ACHN (cell line): ENCODE measurements around the gene NAAA.
A peak's percentile ranks its signal among the peaks of the same experiment; 100 is the strongest.
"Not testable (repeated sequence)": the region's sequence is repeated elsewhere in the genome, so short reads cannot be mapped to it uniquely, and the experiment has no call there.

Experiments
- DNase-seq: peaks from one replicate; pipeline ENCODE4 v3.0.0-alpha.2; 2015
- in situ Hi-C: cut with HindIII; loops from 2 replicates; pipeline ENCODE4 v1.10.0; 2017; ENCODE audit warnings: low sequenced_read_pairs, low pct_ligation_motif_present, low pct_unique_long_range_greater_than_20kb

Gene NAAA

DNA sequence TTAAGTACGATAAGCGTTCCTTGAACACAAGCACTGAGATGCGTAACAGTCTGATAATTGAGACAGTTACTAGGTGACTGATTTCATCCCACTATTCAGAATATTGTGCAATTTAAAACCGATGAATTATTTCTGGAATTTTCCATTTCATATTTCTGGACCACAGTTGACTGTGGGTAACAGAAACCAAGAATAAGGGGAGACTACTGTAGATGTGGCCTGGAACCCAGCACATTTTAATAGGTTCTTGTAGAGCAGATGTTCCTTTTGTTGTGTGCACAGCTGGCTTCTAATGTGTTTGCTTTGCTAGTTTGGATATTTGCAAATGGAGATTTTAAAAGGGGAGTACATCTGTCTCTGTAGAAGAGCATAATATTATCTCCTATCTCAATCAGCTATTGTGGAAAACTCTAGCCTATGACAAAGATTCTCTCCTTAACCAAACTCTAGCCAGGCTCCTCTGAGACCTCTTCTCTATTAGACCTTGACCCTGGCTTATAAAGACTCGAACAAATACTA is 16.4 kb downstream of the NAAA start:
- no peak for DNase-seq
- in situ Hi-C loops, result no loop called here

DNA sequence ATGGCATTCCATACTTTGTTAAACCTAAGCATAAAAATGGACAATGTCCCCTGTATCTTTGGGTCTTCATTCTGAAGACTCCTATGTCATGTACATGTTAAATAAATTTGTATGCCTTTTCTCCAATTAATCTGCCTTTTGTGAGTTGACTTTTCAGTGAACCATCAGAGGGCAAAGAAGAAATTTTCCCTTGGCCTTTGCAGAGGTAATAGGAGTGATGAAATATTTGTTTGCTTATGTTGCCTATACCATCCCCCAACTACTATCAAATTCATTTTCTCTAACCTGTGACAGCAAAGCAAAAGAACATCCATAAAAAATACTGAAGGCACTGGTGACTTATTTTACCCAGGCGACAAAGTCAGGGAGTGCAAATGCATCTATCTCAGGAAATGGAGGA is 18.2 kb downstream of the NAAA start:
- no peak for DNase-seq
- in situ Hi-C loops, result no loop called here

DNA sequence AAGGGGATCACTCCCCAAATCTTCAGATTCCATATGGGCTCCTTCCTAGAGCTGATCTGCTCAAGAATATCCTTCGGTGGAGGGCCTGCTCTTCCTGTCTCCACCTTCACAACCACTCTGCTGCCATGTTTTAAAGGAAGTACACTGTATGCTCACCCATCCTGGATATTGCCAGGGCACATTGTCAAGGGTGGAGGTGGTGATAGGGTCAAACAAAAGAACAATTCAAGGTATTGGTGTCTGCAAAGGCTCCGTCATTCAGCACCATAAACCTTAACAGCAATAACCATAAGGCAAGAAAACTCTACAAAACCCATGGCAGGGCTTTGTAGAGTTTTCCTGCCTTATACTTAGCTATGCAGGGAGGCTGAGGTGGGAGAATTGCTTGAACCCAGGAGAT is 18.9 kb downstream of the NAAA start:
- DNase-seq, result no peak
- in situ Hi-C loops, result no loop called here

- DNase-seq, result no peak
- in situ Hi-C loops, result no loop called here
Observed at GRCh38 chr4:75920327-75920726, 20.5 kb downstream of the NAAA start.

GRCh38 chr4:75919920-75920319 is 20.9 kb downstream of the NAAA start:
- in situ Hi-C loops, result no loop called here
- DNase-seq, result no peak

DNA sequence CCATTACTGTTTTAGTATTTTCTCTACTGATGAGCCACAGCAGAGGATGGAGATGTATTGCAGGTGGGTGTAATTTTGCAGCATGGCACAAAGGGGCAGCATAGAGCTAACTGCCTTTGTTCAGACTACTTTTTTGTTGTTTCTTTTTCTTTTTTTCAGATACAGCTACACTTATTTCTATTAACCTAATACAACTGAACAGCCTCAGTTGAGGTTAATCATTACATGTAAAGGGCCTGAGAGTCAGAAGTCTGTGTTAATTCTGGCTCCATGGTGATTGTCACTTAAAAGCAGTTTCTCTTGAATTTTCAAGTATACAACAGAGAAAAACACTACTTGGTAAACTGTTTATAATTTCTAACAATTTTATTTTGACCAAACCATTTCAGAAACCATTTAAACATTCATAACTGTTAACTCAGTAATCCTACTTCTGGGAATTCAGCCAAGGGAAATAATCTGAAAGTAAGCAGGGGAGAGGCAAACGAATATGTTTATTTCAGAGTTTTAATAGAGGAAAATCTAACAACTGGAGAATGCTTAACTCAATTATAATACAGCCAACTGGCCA is 24.6 kb downstream of the NAAA start:
- peak; percentile 51 for DNase-seq
- in situ Hi-C loops, result no loop called here

DNA sequence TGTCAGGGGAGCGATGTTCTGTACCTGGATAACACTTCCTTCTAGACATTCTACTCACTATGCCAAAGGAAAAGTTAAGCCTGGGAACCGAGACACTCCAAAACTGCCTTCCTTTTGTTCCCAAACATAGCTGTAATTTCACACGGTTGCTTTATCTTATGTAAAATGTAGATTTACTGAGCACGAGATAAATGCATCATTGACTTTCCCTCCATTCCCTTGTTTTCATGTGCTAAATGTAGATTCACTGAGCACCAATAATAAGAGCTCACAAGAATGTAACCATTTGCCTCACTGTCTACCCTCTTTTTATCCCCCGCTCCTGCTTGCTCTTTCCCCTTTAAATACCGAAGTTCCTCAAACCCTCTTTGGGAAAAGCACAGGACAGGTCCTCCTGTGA is 27.8 kb downstream of the NAAA start:
- DNase-seq, result no peak
- in situ Hi-C loops, result no loop called here

DNA sequence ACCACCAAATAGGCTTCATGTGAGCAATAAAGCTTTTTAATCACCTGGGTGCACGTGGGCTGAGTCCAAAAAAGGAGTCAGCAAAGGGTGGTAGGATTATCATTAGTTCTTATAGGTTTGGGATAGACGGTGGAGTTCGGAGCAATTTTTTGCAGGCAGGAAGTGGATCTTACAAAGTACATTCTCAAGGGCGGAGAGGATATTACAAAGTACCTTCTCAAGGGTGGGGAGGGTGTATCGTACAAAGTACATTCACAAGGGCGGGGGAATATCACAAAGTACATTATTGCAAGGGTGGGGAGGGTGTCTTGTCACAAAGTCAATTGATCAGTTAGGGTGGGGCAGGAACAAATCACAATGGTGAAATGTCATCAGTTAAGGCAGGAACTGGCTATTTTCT is 30.0 kb downstream of the NAAA start:
- DNase-seq, in situ Hi-C loops: not testable (repeated sequence)

- no peak for DNase-seq
- in situ Hi-C loops, result no loop called here
Observed at GRCh38 chr4:75909405-75909804, 31.4 kb downstream of the NAAA start.

GRCh38 chr4:75908555-75908954 is 32.3 kb downstream of the NAAA start:
- in situ Hi-C loops, result no loop called here
- DNase-seq, result no peak

DNA sequence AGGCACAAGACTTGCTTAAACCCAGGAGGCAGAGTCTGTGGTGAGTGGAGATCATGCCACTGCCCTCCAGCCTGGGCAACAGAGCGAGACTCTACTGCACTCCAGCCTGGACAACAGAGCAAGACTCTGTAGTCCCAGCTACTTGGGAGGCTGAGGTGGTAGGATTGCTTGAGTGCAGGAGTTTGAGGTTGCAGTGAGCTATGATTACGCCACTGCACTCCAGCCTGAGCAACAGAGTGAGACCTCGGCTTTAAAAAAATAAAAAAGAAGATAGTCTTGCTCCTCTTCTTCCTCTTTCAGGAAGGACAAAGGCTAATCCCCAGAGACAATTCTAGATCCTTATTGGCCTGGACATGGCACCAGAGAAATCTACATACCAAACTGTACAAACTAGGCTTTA is 32.8 kb downstream of the NAAA start:
- no peak for DNase-seq

DNA sequence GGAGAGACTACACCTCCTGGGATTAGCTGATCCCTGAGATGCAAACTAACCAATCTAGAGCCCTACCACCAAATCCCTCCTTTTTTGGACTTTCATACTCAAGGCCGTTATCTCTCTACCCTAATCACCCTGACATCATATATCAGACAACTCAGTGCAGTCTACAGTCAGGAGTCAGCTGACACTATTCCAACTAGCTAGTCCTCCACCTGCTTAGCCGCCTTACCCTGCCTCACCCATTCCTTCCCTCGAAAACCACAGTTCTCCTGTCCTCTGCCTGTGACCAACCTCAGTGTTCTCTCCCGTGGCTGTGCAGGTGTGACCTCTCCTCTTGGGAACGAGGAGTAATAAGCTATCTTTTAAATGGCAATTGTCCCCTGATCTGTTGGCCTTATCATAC is 36.7 kb downstream of the NAAA start:
- DNase-seq, result no peak
- in situ Hi-C loops, result no loop called here

More for the DNA sequence above, 32.8 kb downstream of the NAAA start:
- in situ Hi-C loops, result no loop called here

DNA sequence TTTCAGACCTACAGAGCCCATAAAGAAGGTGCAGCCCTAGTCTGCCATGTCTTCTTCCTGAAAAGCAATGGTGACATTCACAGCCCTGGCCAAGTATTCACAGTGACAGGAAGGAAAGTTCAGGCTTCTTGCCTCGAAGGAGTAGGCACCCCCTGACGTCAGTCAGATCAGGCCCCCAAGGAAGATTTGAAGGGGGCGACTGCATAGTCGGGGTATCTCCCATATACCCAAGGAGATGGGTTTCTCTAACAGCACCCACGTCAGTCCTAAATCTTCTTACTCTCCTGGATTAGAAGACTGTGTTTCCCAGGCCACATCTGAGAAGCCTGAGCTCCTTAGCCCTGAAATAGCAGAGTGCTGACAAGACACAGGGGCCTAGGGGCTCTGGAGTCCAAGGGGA is 38.5 kb downstream of the NAAA start, which contains the start of gene PPEF2:
Gene PPEF2, minus strand, starts transcription at position 101 of the 400 bp plus-strand sequence. CDS start 6,127 bp downstream, outside the sequence.
- in situ Hi-C loops, result no loop called here
- DNase-seq, result no peak

- no peak for DNase-seq
- in situ Hi-C loops, result no loop called here
Observed at GRCh38 chr4:75898536-75898935, 42.3 kb downstream of the NAAA start.

DNA sequence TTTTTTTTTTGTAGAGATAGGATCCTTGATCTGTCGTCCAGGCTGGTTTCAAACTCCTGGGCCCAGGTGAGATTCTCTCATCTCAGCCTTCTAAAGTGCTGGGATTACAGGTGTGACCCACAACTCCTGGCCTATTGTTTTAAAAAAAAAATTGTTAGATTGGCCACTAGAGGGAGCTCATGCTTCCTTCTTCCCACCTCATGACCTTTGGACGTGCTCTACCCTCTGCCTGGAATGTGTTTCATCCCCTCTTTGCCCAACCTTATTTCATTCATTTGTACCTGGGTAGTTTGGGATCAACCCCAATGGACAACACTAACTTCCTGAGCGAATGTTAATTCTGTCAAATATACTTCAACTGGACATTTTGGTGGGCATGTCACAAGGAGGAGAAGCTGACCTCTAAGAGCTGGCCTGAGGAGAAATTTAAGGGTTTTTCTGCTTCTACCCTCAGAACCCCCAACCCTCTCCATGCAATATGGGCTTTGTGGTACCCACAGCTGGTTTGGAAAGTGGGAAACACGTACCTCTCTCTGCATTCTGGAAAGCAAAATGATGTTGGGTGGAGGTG is 45.0 kb downstream of the NAAA start:
- in situ Hi-C loops, result no loop called here
- peak; percentile 36 for DNase-seq

- DNase-seq, result peak; percentile 4
- in situ Hi-C loops, result no loop called here
Observed at GRCh38 chr4:75892508-75892907, 48.3 kb downstream of the NAAA start.

GRCh38 chr4:75891611-75892010 is 49.2 kb downstream of the NAAA start:
- in situ Hi-C loops, result no loop called here
- DNase-seq, result no peak

- DNase-seq, result no peak
Observed at GRCh38 chr4:75889537-75890199, 51.1 kb downstream of the NAAA start.

DNA sequence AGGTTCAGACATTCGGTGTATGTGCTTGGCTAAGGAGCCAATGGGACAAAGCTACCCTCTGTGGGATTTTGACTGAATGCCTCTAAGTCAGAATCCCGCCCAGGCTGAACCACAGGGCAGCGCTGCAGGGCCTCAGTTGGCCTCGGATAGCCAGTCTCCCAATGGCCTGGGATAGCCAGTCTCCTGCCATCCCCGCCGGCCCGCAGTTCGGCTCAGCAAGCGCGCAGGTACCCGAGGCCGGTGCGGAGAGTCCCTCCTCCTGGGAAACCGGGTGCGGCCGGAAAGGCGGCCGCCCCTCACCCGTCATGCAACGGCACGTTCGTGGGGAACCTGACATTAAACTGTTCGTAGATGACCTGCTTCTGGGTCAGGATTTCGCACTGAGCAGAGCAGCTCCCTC is 54.7 kb downstream of the NAAA start:
- in situ Hi-C loops, result no loop called here
- DNase-seq, result no peak

More at GRCh38 chr4:75889537-75890199, 51.1 kb downstream of the NAAA start:
- in situ Hi-C loops, result no loop called here

DNA sequence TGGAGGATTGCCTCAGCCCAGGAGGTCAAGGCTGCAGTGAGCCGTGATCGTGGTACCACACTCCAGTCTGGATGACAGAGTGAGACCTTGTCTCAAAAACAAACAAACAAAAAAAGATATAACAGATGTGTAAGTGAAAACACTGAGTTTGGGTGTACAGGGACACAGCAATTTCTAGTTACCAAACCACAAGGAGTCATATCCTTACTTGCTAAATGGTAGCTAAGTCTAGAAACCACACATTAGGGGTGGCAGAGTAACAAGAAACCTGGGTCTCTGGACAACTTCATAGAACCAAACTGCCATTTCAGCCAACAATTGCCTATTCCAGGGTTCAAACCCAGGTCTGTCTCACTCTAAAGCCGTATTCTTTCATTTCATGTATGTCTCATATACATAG is 59.3 kb downstream of the NAAA start:
- no peak for DNase-seq
- in situ Hi-C loops, result no loop called here
